GM19397 (cell line): ENCODE results near the gene BCAR3.
"Not testable (repeated sequence)": the region's sequence is repeated elsewhere in the genome, so short reads cannot be mapped to it uniquely, and the experiment has no call there.

Source experiments
- ATAC-seq: cut with Tn5 transposase; IDR thresholded peaks from one replicate; pipeline ENCODE4 v1.9.1; 2021; ENCODE audit warnings: mild to moderate bottlenecking, moderate library complexity; ENCODE audit not compliant: unreplicated experiment

The BCAR3 gene

DNA sequence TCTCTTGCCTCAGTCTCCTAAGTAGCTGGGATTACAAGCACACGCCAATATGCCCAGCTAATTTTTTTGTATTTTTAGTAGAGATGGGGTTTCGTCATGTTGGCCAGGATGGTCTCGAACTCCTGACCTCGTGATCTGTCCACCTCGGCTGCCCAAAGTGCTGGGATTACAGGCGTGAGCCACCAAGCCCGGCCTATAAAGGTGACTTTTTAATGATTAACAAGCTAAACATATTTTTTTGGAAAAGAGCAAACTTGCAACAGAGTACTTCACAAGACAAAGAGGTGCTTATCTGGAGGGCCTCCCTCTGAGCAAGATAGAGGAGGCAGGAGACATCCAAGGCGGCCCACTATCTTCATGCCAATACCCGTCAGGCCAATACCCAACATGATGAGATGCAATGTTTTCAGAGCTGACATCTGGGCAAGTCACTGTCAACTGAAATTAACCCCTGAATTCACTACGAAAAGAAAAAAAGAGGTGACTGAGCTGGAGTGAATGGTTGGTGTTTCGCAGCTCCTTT lies 10.5 kb downstream of the BCAR3 start:
- no peak for ATAC-seq

DNA sequence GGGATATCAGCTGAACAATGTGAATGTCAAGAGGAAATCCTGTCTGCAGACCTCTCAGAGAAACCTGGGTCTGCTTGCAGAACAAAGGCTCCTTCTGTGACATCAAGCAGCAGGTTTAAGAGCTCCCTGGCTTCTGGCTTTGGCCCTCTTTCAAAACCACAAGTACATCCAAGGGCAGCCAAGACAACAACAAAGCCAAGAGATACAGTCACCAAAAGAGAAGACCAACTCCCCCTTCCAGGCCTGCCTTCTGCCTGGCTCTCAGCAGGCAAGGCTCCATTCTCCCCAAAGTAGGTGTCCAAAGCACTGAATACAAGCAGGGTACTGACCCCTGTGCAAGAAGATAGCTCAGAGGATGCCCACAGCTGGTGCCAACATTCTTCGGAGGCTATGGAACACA lies 11.5 kb downstream of the BCAR3 start:
- no peak for ATAC-seq

DNA sequence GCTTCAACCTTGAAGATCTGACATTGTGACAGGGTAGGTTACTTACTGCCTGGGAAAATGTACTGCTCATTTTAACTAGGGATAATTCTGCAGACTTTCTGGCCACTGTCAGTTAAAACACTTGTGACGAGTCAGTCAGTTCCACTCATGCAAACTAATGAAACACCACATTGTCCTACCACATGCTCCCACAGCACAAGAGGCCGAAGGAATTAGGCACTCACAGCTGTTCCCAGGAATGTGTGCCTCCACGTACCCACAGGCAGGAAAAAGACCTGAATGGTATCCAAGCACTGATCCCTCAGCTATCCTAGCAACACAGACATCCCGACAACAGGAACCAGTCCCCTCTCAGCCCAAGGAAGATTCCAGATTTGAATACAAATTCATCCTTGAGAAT lies 12.3 kb downstream of the BCAR3 start:
- no peak for ATAC-seq

GRCh38 chr1:93668951-93669350 lies 12.7 kb downstream of the BCAR3 start:
- no peak for ATAC-seq

- no peak for ATAC-seq
Measured at GRCh38 chr1:93668121-93668520, 13.5 kb downstream of the BCAR3 start.

DNA sequence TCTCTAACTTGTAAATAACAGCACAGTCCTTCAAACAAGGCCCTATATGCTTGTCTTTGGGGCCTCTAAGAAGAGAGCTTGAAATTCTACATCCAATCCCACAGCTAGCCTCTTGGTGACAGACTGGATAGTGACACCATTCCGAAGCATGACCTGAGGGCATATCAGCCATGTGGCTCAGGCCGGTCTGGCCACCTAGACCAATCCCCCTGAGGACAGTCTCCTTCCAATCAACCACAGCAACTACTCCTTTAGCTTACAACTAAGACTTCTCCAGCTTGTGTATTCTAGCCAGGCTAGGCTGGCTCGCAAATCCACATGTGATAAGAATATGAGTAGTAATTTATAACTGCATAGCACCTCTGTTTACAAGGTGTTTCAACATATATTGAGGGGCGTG lies 14.0 kb downstream of the BCAR3 start:
- no peak for ATAC-seq

- ATAC-seq, result no peak
Measured at GRCh38 chr1:93666613-93667384, 14.8 kb downstream of the BCAR3 start.

- ATAC-seq, result no peak
Measured at GRCh38 chr1:93665015-93665414, 16.6 kb downstream of the BCAR3 start.

- no peak for ATAC-seq
Measured at GRCh38 chr1:93663208-93663614, 18.4 kb downstream of the BCAR3 start.

DNA sequence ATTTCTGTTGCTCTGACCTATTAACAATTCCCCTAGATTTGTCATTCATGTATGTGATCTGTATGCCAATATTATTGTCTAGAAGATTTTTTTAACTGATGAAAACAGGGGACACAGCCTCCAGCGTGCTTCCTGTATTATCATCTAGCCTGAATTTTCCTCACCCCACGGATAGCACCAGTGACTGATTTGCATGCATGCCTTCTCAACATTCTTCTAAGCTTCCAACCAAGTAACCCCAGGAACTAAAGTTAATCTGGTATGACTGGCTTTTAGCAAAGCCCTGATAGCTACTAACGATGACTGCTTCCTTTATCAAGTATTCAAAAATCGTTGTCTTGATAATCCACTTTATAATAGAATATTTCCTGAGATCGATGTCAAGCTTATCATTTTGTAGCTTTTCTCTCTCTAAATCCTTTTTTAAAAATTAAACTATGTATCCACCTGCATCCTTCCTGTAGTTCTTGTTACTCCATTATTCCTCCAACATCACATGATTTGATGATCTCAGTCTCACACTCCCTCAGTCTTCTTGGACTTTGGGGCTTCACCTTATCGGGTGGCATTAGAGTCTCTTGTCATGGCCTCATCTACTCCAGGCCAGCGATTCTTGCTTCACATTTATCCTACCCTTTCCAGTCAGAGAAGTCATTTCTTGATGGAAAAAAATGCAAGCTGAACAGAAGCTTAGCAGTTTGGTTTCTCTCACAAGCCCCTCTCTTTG lies 19.0 kb downstream of the BCAR3 start:
- no peak for ATAC-seq

- no peak for ATAC-seq
Measured at GRCh38 chr1:93661829-93662474, 19.7 kb downstream of the BCAR3 start.

DNA sequence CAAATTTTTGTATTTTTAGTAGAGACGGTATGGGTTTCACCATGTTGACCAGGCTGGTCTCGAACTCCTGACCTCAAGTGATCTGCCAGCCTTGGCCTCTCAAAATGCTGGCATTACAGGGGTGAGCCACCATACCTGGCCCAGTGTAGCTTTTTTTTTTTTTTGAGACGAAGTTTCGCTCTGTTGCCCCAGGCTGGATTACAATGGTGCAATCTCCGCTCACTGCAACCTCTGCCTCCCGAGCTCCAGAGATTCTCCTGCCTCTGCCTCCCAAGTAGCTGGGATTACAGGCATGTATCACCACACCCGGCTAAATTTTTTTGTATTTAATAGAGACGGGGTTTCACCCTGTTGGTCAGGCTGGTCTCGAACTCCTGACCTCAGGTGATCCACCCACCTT lies 20.3 kb downstream of the BCAR3 start:
- not testable (repeated sequence) for ATAC-seq

- ATAC-seq, result no peak
Measured at GRCh38 chr1:93659822-93660503, 21.7 kb downstream of the BCAR3 start.

GRCh38 chr1:93658188-93658587 lies 23.4 kb downstream of the BCAR3 start:
- no peak for ATAC-seq

DNA sequence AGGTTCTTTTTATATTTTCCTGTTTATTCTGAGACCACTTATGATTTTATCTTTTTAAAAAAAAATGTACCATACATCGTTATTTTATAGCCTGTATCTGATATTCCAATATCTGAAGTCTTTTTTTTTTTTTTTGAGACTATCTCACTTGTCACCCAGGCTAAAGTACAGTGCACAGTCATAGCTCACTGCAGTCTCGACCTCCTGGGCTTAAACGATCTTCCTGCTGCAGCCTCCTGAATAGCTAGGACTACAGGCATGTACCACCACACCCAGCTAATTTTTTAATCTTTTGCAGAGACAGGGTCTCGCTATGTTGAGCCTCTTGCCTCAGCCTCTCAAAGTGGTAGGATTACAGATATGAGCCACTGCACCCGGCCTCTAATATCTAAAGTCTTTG lies 25.1 kb downstream of the BCAR3 start:
- no peak for ATAC-seq

GRCh38 chr1:93653656-93654055 lies 28.0 kb downstream of the BCAR3 start:
- no peak for ATAC-seq

- no peak for ATAC-seq
Measured at GRCh38 chr1:93652323-93652949, 29.2 kb downstream of the BCAR3 start.

GRCh38 chr1:93651695-93652094 lies 29.9 kb downstream of the BCAR3 start:
- ATAC-seq, result no peak

DNA sequence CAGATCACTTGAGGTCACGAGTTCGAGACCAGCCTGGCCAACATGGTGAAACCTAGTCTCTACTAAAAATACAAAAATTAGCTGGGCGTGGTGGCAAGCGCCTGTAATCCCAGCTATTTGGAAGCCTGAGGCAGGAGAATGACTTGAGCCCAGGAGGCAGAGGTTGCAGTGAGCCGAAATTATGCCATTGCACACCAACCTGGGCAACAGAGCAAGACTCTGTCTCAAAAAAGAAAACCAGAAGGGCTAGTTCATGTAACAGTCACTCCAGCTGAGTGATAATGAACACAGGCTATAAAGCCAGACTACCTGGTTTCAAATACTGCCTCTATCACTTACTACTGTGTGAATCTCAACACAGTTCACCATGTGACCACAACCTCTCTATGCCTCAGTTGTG lies 31.5 kb downstream of the BCAR3 start:
- ATAC-seq, result not testable (repeated sequence)

DNA sequence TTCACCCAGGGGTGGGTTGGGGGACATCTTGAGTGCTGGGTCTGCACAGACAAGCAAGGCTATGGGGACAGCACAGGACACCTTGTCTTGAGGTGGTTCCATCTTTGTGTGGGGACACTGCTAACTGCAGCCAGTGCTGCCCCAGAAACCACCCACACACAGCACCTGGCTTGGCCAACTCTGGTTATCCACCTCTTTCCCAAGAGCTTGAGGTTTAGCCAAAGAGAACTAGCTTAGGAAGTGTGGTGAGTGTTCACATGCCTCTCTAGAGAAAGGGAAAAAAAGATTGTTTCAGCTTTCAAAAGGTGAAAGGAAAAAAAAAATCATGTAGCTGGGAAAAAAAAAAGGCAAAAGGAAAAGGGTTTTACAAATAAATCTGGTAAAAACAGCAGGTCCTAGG lies 32.4 kb downstream of the BCAR3 start:
- no peak for ATAC-seq

- no peak for ATAC-seq
Measured at GRCh38 chr1:93648656-93649055, 33.0 kb downstream of the BCAR3 start.
